Activated CD8-positive, alpha-beta memory T cell treated with anti-CD3 and anti-CD28 coated beads for 48 hours (primary cell): ENCODE results near the gene YDJC.
"Not testable (repeated sequence)": the region's sequence is repeated elsewhere in the genome, so short reads cannot be mapped to it uniquely, and the experiment has no call there.

Experiments
- DNase-seq, 3 experiments: peaks; one replicate each; pipeline ENCODE4 v3.0.0-alpha.2; 2020; ENCODE audit warnings: low read depth in 2 of 3, low spot score in 2 of 3

YDJC gene

GRCh38 chr22:21629255-21630149, at the start of gene YDJC:
YDJC (minus strand) TSS chr22:21630022; CDS start chr22:21630014, 8 bp downstream.
- DNase-seq: peak; percentile 88 to 91 (median 89)

DNA sequence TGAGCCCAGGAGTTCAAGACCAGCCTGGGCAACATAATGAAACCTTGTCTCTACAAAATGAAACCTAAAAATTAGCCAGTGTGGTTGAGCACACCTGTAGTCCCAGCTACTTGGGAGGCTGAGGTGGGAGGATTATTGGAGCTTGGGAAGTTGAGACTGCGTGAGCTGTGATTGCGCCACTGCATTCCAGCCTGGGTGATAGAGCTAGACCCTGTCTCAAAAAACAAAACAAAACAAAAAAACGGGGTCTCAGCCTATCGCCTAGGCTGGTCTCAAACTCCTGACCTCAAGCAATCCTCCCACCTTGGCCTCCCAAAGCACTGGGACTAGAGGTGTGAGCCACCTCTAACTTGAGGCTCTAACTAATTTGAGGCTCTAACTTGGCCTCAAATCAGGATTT, 49.6 kb upstream of the YDJC start:
- DNase-seq: no peak

GRCh38 chr22:21678842-21679241, 49.0 kb upstream of the YDJC start:
- DNase-seq: not testable (repeated sequence)

- DNase-seq: no peak
Measured at GRCh38 chr22:21677606-21678443, 48.0 kb upstream of the YDJC start.

- DNase-seq: no peak
Measured at GRCh38 chr22:21674638-21675245, 44.9 kb upstream of the YDJC start.

GRCh38 chr22:21673534-21674321, 43.9 kb upstream of the YDJC start:
- no peak for DNase-seq

DNA sequence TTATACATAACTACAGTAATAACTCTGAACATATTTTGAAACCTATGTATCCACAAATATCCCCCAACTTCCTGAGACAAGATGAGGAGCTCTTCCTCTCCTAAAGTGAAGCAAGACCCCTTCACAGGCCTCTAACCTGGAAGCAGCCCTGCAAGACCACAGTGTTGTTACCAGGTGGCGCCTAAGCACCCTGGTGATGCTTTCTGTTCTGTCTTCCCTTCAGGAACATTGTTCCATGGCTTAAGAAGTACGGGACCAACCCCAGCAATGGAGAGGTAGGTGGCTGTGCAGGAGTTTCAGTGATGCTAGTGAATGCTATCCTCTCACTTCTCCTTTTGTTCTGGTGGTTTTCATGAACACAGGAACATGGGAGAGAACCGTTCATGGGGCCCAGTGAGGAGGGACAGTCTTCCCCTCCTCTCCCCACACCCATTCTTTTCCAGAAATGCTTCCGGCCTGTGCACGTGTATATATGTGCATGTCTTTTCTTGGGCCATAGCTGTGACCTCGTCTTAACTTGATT, 42.3 kb upstream of the YDJC start:
- DNase-seq: no peak

- DNase-seq: no peak
Measured at GRCh38 chr22:21669026-21669425, 39.2 kb upstream of the YDJC start.

DNA sequence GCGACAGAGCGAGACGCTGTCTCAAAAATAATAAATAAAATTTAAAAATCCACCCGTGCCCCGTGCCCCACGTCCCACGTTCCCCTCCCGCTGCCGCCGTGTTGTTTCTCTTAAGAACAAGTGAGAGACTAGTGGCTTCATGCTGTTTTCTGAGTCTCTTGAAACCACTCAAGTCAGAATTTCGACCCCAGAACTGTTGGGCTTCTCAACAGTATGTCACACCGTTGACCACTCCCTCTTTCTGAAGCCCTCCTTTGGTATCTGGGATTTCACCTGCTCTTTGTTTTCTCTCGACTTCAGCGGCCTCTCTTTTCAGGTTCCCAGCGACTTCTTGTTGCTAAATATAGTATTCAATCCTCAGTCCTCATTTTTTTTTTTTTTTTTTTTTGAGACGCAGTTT, 37.0 kb upstream of the YDJC start:
- no peak for DNase-seq

- no peak for DNase-seq
Measured at GRCh38 chr22:21665047-21665851, 35.4 kb upstream of the YDJC start.

DNA sequence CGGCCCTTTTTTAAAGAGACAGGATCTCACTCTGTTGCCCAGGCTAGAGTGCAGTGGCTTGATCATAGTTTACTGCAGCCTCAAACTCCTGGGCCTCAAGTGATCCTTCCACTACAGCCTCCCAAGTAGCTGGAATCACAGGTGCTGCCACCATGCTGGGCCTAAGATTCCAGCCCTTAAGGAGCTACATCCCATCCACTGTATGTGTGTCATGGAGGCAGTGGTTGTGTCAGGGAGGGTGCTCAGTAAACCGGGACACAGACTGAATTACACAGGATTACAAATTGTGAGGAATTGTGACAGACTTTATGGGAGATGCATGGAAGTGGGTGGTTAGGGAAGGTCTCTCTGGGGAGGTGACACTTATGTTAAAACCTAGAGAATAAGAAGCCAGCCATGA, 33.9 kb upstream of the YDJC start:
- no peak for DNase-seq

DNA sequence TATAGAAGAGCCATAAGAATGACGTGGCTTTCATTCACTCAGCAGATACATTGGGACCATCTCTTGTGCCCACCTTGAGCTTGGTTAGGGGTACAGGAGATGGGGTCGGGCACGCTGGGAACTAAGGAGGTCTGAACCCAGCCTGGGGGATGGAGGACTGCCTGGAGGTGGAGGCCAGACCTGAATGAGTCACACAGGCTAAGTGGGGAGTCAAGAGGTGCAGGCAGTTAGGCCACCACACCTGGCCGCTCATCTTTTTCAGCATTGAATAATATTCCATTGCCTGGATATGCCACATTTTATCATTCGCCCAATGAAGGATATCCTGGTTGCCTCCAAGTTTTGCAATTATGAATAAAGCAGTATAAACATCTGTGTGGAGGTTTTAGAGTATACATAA, 32.2 kb upstream of the YDJC start:
- no peak for DNase-seq

DNA sequence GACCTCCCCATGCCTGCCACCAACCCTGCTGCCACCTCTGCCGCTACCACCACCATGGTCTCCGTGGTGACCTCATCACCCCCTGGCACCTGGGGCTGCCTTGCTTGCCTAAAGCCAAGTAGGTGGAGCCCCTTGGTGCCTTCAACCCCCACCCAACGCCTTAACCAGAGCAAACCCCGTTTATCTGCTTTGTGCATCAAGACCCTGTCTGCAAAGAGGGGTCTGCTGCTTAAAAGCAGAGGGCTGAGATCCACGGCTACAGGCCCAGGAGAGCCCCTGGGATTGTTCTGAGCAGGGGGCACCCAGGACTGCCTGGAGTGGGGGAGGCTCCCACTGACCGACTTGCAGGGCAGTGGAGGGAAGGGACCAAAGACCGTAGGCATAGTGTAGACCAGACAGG, 31.1 kb upstream of the YDJC start:
- no peak for DNase-seq

- no peak for DNase-seq
Measured at GRCh38 chr22:21659864-21660525, 30.2 kb upstream of the YDJC start.

DNA sequence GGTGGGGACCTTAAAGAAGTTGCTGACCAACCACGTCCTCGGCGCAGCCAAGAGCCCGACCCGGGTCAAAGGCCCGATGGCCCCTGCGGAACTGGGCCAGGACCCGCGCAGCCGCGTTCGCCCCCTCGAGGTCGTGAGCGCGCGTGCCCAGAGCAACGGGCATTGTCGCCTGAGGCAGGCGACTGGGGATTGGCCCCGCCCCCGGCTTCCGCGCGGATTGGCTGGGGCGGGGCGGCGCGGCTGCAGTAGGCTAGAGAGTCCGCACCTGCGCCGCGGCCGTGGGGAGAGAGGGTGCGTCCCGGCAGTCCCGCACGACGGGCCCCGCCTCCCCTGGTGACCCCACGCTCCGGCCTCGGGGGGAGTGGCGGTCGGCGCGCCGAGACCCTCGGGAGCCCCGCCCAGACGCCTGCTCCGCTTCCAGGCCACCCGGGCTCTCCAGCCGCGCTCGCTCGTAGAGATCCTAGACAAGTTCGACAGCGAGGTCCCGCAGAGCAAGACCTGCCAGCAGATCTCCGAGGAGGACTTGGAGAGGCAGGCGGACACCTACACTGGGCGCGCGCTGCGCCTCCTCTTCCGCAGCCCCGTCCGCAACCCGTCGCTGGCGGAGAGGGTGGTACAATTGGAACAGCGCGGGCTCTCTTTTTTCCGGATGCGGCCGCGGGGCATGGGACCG, 27.7 kb upstream of the YDJC start:
- peak; percentile 55 to 64 (median 60) for DNase-seq

- no peak for DNase-seq
Measured at GRCh38 chr22:21657020-21657359, 27.2 kb upstream of the YDJC start.

- DNase-seq: no peak
Measured at GRCh38 chr22:21652547-21653545, 23.0 kb upstream of the YDJC start.
